Measurements from ENCODE around the gene TLE7.
A peak's percentile ranks its signal among the peaks of the same experiment; 100 is the strongest.

Gene TLE7

GRCh38 chr16:71442051-71442440 lies at the start of gene TLE7:
Gene TLE7, minus strand, starts transcription at chr16:71442054. Its CDS starts 8,730 bp downstream, at chr16:71433324.
- no peak for DNase-seq

DNA sequence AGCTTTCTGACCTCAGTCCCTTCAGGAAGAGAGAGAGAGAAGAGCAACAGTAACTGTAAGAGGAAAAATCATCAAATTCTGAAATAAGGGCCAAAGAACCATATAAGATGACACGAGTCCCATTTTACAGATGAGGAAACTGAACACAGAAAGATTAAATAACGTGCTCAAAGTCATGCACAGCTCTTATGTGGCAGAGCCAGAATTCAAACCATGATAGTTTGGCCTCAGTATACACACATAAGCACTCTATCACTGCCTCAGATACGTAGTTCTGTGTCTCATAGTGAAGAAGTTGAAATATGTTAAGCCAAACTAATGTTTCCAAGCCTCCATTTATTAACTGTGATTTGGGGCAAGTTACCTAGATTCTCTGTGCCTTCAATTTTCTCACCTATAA lies 49.2 kb upstream of the TLE7 start:
- no peak for DNase-seq

DNA sequence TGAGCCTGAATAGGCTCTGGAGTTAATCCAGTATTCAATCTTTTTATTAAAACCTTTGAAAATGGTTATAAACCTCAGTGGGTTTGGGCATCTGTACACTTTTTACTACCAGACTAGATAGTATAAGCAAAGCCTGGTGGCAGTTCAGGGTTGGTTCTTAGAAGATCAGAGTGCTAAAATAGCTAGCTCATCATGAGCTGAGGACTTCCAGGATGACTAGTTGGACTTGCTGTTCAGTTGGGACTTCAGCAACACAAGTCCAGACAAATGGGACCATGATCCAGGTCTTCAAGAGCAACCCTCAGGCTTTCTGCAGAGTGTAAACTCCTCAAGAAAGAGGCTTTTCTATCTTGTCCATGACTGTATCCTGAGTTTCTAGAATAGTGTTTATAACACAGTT lies 48.5 kb upstream of the TLE7 start:
- DNase-seq, result no peak

DNA sequence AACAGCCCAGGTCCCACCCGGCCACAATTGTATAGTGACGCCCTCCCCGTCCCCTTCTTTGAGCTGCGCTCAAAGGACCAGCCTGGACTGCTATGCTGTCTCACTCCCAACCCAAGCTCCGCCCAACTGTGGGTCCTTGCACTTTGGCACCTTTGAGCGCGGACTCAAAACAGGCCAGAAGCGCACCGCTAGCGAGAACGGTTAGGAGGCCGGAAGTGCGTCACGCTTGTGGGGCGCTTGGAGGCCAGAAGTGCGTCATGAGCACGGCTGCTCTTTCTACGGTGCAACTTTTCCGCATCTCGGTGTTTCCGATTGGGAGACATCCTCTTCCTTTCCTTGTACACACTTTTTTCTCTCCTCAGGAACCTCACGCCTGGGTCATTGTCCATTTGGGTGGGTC lies 47.3 kb upstream of the TLE7 start, which contains the start of gene ZNF19:
ZNF19 (minus strand) TSS at position 203 of the 400 bp plus-strand sequence. CDS start 7,210 bp downstream, outside the sequence.
- DNase-seq, result no peak

GRCh38 chr16:71484006-71484893 lies 42.4 kb upstream of the TLE7 start:
- DNase-seq, result peak; percentile 83

- DNase-seq, result no peak
Measured at GRCh38 chr16:71482569-71482968, 40.7 kb upstream of the TLE7 start.

DNA sequence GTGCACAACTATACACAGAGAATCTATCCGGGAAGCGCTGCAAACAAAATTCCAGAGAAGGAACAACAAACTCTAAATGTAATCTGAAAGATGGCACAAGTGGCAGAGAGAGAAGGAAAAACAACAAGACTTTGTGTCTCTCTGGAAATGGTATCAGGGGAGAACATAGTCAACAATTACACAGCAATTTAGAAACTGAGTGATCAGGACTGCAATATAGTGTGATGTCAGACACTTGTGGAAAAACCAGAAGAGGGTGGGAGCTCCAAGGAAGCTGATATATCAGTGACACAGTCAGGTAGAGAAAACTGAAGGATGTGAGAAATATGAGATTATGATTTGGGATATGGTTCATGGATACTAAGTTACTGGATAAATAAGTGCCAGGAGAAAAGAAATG lies 39.1 kb upstream of the TLE7 start:
- DNase-seq, result no peak

- no peak for DNase-seq
Measured at GRCh38 chr16:71479420-71479819, 37.6 kb upstream of the TLE7 start.

DNA sequence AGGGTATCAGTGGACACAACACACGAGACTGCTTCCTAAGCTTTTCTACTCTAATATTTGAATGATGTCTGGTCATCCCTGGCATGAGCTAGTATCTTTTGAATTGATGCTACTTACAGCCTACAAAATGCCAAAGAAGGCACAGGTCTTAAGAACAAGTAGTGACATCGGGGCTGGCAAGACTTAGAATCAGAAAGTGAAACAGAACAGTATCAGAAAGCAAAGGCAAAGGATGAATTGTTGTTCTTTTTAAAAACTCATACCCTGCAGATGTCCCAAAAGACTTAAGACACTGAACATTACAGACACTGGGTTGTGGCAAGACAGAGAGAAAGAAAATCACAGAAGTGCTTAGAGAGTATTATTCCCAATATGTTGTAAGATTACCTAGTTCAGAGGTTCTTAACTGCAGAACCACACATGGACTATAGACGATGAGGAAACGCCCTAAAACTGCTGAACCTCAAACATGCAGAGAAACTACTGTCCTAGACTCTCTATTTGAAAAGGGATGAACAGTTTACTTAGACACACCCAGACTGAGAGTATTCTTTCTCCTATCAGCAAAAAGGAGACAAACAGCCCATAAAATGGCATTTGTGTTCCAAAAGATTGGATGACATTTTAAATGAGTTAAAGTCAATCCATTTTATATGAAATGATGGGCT lies 34.7 kb upstream of the TLE7 start:
- no peak for DNase-seq

DNA sequence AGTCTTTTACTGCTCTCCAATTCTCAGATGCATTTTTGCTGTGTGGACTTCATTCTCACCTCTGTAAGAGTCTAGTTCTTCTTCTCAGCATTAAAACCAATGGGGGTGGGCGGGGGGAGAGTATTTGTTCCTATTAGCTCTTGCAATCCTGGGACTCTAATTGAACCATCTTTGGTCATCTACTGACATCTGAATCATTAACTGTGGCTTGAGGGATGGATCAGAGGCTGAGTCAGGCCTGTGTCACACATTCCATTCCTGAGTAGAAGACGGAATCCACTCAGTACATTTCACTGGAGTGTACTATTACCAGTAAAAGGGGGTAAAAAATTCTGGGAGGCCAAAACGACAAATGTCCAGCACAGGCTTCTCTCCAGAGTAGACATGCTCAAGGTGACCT lies 33.0 kb upstream of the TLE7 start:
- no peak for DNase-seq

DNA sequence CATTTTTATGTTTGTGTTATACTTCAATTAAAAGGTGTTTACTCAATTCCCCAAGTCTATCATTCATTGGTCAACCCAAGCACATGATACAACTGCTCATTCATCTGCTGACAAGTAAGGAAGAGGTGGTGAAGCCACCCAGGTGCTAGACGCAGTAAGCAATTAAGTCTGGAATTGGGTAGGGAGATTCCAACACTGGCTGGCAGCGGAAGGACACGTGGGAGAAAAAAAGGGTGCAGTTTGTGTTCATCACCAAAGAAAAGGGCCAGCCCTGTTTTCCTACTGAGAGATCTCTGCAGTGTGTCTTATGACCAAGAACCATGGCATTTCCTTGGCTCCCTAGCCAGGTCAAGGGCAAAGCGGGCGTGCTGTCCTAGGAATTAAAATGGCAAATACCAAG lies 32.0 kb upstream of the TLE7 start:
- DNase-seq, result no peak

DNA sequence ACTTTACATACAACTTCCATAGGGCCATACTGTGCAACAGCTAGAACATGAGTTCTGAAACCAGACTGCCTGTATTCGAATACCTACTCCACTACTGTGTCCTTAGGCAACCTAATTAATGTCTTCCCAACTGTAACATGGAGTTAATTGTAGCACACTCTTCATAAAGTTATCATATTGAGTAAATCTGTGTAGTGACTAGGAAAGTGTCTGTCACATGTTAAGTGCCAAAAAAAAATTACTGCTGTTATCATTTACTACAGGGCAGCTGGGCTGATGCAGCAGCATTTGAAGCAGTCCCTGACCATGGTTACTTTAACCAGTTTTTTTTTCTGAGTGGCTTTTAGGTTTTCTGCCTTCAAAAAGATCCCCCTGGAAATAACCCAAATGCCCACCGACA lies 31.1 kb upstream of the TLE7 start:
- no peak for DNase-seq

GRCh38 chr16:71472051-71472450 lies 30.2 kb upstream of the TLE7 start:
- DNase-seq, result no peak

DNA sequence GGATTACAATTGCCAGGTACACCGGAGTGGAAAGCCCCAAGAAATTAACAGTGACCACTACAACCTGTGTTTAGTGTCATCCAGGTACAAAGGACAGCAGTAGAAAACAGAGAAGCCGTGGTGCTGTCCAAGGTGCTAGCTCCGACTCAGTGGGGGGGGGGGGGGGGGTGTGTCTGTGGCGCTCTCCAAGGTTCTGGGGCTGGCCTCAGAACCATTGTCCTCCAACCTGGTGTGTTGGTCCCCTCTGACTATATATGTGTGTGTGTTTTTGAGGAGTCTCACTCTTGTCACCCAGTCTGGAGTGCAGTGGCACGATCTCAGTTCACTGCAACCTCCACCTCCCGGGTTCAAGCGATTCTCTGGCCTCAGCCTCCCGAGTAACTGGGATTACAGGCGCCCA lies 26.0 kb upstream of the TLE7 start:
- DNase-seq, result no peak

DNA sequence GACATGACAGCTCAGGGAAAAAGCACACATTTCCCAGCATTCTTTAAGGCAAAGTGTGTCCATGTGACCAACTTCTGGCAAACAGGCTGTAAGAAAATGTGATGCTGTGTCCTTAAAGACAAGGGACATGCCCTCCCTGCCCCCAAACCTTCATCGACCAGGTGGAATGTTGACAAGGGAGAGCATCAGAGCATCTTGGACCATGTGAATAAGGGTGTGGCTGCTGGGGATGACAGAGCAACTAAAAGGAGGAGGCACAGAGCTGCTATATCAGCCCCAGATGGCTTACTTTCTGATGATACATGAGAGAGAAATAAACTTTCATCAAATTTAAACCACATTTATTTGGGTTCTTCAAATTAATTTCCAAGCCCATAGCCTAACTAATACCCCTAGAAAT lies 22.4 kb upstream of the TLE7 start:
- DNase-seq, result no peak

DNA sequence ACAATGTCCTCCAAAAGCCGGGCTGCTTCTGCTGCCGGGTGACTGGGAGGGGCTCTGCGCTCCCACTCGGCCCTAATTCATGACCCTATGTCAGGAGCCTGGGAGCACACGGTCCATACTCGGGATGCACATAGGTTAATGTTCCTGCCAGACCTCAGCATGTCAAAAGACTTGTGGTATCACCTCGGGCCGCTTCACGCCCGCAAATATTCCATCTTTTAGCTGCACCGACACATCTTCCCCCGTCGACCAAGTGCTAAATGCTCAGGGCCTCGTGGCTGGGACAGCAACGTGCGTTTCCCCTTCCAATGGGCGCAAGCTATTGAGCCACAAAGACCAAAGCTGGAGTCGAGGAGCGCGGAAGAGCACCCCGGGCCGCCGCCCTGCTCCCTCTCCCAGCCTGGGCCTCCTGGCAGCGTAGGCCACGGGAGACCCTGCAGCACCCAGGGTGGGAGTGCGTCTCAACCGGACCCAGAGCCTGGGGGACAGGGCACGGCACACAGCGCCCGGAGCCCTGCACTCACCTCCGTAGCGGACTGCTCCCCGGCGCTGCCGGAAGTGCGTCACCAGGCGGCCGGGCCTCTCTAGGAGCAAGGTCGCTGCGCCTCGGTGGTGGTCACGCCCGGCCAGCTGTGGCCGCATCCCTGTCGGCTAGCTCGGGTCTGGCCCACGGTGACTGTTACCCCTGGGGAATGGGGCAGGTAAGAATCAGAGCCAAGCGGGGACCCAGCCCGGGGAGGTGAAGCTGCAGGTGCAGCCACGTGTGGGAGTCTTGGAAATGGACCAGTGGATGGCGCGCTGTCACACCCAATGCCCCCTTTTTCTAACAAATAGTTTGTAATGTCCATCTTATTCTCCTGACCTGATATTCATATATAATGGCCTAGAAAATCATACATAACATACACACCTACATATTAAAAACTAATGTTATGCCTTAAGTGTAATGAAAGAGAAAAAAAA lies 20.1 kb upstream of the TLE7 start, which contains the start of gene ZNF23:
ZNF23 (minus strand) TSS at position 562 of the 963 bp plus-strand sequence. CDS start 5,451 bp downstream, outside the sequence.
- DNase-seq, result peak; percentile 20

GRCh38 chr16:71460941-71461340 lies 19.1 kb upstream of the TLE7 start:
- DNase-seq, result no peak

DNA sequence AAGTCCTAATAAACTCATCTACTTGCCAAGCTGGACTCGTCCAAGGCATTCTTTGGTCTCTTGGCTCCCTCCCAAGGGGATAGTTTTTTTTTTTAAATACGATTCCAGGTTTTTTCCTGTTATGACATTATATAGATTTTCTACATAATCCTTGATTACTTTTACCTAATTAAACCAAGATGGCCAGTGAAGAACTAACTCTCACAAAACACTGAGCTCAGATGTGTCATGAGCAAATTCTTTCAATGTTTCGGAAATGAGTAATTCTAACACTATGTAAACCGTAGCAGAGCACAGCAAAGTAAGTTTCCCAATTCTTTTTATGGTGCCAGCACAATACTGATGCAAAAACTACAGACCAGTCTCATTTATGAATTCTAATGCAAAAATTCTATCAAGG lies 18.4 kb upstream of the TLE7 start:
- DNase-seq, result no peak

GRCh38 chr16:71459510-71459909 lies 17.7 kb upstream of the TLE7 start:
- DNase-seq, result no peak

DNA sequence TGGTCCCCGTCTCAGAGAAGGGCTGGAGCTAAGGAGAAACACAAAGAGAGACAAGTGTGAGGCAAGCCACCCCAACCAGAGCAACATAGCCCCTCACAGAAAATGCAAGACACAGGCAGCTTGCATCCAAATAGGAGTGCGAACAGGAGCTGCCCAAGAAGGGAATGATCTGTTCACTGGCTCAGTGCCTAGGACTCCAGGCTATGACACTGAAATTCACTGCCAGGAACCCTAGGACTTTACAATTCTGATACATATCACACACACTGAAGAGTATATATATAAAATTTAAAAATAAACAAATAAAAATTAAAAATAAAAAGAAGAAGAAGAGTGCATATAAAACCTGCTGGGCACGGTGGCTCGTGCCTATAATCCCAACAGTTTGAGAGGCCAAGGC lies 14.9 kb upstream of the TLE7 start:
- DNase-seq, result no peak

DNA sequence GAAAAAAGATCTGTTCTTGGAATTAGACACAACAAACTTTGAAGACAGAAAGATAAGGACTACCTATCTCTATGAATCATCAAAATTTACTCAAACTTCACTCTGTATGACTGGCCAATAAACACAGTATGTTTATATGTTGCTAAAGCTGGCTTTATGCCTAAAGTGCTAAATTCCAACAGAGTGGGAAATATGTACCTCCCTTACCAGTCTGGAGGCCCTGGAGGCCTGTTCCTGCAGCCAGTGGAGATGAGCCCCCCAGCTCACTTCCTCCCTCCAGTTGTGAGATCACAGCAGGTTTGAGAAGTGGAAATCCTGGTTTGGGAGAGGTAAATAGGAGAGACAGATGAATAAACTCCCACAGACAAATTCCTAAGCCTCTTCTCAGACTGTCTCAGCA lies 11.2 kb upstream of the TLE7 start:
- no peak for DNase-seq

DNA sequence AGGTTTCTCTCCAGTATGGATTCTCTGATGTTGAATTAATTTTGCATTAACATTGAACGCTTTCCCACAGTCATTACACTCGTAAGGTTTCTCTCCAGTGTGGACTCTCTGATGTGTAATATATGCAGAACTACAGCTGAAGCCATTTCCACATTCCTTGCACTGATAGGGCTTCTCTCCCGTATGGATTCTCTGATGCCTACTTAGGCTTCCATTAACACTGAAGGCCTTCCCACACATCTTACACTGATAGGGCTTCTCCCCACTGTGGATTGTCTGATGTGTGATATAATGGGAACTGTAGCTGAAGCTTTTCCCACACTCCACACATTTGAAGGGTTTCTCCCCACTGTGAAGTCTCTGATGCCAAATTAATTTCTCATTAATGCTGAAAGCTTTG lies 7.2 kb upstream of the TLE7 start:
- no peak for DNase-seq

DNA sequence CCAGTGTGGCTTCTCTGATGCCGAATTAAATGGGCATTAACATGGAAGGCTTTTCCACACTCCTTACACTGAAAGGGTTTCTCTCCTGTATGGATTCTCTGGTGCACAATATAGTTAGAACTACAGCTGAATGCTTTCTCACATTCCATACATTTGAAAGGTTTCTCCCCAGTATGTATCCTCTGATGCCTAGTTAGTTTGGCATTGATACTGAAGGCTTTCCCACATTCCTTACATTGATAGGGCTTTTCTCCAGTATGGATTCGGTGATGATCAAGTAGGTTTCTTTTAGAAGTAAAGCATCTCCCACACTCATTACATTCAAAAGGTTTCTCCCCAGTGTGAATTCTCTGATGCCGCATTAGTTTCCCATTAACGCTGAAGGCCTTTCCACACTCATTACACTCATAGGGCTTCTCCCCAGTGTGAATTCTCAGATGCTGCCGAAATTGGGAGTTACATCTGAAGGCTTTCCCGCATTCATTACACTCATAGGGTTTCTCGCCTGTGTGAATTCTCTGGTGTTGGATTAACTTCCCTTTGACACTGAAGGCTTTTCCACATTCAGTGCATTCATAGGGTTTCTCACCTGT lies 6.5 kb upstream of the TLE7 start:
- DNase-seq, result no peak
